Cardiac fibroblast (primary cell): ENCODE data around the gene TRIAP1.

ENCODE experiments used
- DNase-seq, 2 donors: peaks; one replicate each; pipeline versions ENCODE4 v3.0.0 to v3.0.0-alpha.2; 2010; ENCODE audit warnings: low read depth in 2 of 2
- H3K4me3 ChIP-seq, 2 donors: replicated peaks in 1 of 2; 1 replicate in 1 of 2; 2 replicates in 1 of 2; pipeline ENCODE4 v1.5.1; 2011; ENCODE audit warnings: low read depth in 2 of 2, low read length in 2 of 2, mild to moderate bottlenecking in 2 of 2, moderate library complexity in 1 of 2
- TF ChIP-seq, protein P1 (sequence below): IDR thresholded peaks from one replicate; pipeline ENCODE4 v1.5.1; 2011; ENCODE audit warnings: low read depth, mild to moderate bottlenecking, low read length, inconsistent platforms

TRIAP1 gene

DNA sequence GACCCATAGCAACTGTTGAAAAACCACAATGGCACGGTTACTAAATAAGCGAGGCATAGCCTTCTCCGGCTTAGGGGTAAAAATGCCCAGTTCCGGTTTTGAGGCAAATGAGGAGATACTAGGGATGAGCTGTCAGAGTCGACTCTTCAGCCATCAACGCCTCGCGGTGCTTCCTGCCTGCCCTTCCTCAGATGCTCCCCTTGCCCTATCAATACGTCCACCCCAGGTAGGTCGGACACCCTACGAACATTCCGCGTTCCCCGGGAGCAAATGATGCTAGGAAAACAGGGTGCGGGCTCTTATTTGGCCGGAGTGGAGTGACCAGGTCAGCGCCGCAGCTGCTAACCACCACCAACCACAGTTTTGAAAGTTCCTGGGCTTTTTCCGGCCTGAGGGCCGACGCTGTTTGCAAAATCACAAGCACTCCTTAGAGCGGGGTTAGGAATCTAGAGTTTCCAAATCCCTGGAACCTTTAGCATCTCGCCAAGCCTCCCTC lies 22.2 kb upstream of the TRIAP1 start:
- DNase-seq: peak; percentile 74 to 75
- TF ChIP-seq, protein P1, sequence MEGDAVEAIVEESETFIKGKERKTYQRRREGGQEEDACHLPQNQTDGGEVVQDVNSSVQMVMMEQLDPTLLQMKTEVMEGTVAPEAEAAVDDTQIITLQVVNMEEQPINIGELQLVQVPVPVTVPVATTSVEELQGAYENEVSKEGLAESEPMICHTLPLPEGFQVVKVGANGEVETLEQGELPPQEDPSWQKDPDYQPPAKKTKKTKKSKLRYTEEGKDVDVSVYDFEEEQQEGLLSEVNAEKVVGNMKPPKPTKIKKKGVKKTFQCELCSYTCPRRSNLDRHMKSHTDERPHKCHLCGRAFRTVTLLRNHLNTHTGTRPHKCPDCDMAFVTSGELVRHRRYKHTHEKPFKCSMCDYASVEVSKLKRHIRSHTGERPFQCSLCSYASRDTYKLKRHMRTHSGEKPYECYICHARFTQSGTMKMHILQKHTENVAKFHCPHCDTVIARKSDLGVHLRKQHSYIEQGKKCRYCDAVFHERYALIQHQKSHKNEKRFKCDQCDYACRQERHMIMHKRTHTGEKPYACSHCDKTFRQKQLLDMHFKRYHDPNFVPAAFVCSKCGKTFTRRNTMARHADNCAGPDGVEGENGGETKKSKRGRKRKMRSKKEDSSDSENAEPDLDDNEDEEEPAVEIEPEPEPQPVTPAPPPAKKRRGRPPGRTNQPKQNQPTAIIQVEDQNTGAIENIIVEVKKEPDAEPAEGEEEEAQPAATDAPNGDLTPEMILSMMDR: no peak

GRCh38 chr12:120467439-120467838 lies 21.3 kb upstream of the TRIAP1 start:
- no peak overlapping the region for H3K4me3 ChIP-seq
- TF ChIP-seq, protein P1: no peak
- DNase-seq: no peak

More for the DNA sequence above, 22.2 kb upstream of the TRIAP1 start:
- peak overlapping the region; percentile 94 to 96 for H3K4me3 ChIP-seq

GRCh38 chr12:120466560-120467315 lies 20.6 kb upstream of the TRIAP1 start:
- H3K4me3 ChIP-seq: no peak overlapping the region
- TF ChIP-seq, protein P1: peak; percentile 64
- DNase-seq: peak; percentile 60 to 61

DNA sequence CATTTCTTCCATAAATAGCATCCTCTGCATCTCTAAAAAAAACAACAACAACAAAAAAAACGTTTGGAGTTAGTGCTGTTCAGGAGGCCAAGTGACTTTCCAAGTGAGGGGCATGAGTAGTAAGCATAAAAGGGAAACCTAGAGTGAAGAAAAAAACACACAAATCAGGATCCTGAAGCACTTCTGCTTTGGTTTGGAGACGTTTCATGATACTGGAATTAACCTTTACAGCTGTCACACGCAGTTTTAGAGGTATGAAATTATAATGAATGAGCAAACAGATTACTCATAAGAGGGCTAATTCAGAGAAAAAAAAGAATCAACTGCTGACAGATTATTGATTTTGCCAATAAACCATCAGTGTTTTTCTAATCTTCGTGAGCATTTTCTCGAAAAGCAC lies 19.6 kb upstream of the TRIAP1 start:
- TF ChIP-seq, protein P1: no peak
- H3K4me3 ChIP-seq: no peak overlapping the region
- no peak for DNase-seq

DNA sequence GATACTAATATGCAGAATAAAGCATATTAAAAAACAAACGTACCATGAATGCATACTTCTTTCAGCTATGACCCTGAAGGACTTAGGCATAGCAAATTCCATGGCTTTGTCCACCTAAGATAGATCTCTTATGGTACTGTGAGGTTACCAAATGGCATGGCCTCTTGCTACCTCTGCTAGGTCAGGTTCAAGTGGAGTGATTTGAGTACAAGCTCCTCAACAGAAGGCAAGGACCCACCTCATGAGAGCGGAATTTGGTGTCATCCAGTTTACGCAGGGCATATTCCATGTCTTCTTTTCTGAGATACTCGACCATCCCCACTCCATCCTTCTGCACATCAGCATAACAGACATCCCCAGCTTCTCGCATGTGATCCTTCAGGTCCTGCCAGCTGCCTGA lies 17.5 kb upstream of the TRIAP1 start:
- no peak for DNase-seq
- H3K4me3 ChIP-seq: no peak overlapping the region
- TF ChIP-seq, protein P1: no peak

DNA sequence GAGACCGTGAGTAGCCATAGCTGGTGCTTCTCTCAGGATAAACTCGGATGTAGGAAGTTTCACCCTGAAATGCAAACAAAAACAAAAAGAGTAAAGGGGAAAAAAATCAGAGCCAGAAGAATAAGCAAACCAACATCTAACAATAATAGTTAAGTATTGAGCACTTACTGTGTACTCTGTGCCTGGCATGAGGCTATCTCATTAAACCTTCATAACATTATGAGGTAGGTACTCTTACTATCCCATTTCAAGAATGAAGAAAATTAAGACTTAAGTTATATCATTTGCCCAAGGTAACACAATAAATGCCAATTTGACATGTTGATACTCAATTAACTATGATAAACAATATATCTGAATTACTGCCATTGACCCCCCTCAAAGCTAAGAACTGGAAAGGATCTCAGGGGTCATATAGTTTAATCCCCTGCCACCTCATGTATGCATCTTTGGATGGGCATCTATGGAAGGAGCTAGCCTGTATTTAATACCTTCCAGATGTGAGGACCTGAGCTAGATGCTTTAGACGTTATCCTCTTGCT lies 16.0 kb upstream of the TRIAP1 start:
- no peak overlapping the region for H3K4me3 ChIP-seq
- no peak for DNase-seq
- TF ChIP-seq, protein P1: no peak
